Neuron (in vitro differentiated cells): Measurements from ENCODE around the gene IFI16.

Experiments used
- H2AFZ ChIP-seq: one replicate; pipeline ENCODE4 v1.6.1; 2013; ENCODE audit warnings: low read depth, mild to moderate bottlenecking, inconsistent platforms, low read length, moderate library complexity
- H3K27me3 ChIP-seq: one replicate; pipeline ENCODE4 v1.6.1; 2013; ENCODE audit warnings: low read length; ENCODE audit not compliant: insufficient read depth
- H3K36me3 ChIP-seq: one replicate; pipeline ENCODE4 v1.6.1; 2013; ENCODE audit warnings: low read length; ENCODE audit not compliant: insufficient read depth
- H3K4me1 ChIP-seq: one replicate; pipeline ENCODE4 v1.6.1; 2013; ENCODE audit warnings: low read length; ENCODE audit not compliant: insufficient read depth
- H3K4me3 ChIP-seq: 2 replicates; pipeline ENCODE4 v1.5.1; 2013; ENCODE audit warnings: mild to moderate bottlenecking, low read length, moderate library complexity
- H3K9me3 ChIP-seq: one replicate; pipeline ENCODE4 v1.6.1; 2013; ENCODE audit warnings: low read length

IFI16 gene

DNA sequence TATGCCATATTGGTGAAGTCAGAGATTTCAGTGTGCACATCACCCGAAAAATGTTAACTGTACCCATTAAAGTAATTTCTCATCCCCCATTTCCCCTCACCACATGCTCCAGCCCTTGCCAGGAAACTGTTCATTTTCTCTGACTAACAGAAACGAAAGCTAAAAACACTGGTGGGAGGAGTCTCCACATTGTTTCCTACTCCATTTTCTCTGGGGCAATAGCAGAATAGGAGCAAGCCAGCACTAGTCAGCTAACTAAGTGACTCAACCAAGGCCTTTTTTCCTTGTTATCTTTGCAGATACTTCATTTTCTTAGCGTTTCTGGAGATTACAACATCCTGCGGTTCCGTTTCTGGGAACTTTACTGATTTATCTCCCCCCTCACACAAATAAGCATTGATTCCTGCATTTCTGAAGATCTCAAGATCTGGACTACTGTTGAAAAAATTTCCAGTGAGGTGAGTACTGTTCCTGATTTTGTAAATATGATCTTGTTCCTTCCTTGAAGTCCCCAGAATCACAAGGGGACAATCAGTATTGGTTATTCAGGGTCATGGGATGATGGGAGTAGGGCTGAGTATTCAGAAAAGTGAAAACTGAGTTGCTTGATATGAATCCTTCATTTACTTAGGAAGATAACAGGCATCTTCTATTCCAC is at the start of gene IFI16:
TSS of gene IFI16 (plus strand) at position 204 of the 658 bp plus-strand sequence. CDS start 4,774 bp downstream, outside the sequence.
- Histone ChIP-seq H2AFZ (no peak within 1 kb of the TSS), H3K4me3 (peak within 1 kb of the TSS; percentile 37), H3K27me3 (no peaks in the 10 kb centered on the region), H3K9me3 (no peaks in the 10 kb centered on the region), H3K4me1 (peaks cover 5% of the 10 kb centered on the region), H3K36me3 (no peaks in the 10 kb centered on the region)

DNA sequence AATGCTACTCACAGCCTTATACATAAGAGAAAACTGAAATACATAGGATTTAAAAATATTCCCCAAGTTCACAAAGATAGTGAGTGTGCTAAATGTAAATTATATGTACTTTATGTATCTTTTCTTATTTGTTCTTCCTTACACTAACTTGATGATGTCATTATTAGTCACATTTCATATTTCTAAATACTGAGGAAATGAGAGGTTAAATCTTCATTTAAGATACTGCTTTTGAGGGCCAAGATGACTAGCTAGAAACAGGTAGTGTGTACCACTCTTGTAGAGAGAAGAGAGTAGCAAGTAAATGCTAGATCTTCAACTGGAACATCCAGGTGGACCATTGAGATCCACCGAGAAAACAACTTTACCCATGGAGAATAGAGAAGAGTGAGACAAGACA is 48.5 kb upstream of the IFI16 start:
- Histone ChIP-seq H2AFZ (no peak overlapping the region), H3K36me3 (no peaks in the 10 kb centered on the region), H3K4me1 (no peaks in the 10 kb centered on the region), H3K9me3 (no peaks in the 10 kb centered on the region), H3K4me3 (no peak overlapping the region), H3K27me3 (no peaks in the 10 kb centered on the region)

DNA sequence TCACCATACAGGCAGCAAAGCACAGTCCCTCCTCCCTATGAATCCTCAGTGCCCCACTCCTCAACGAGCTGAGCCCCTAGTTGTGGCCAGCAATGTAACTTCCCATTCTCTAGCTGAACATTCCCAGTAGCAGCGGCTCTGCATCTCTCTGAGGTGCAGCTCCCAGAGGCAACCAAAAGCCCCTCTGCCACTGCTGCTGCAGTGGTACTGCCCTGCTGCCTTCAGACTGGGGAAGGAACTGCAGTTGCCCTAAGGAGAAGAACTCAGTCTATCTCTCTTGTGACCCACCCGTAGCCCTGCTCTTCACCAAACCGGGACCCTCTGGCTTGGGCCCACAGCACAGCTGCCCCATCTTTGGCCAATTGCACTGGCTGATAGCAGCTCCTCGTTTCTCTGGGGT is 46.7 kb upstream of the IFI16 start:
- Histone ChIP-seq H3K4me3 (no peak overlapping the region), H3K36me3 (no peaks in the 10 kb centered on the region), H2AFZ (no peak overlapping the region), H3K27me3 (no peaks in the 10 kb centered on the region), H3K4me1 (no peaks in the 10 kb centered on the region), H3K9me3 (no peaks in the 10 kb centered on the region)

DNA sequence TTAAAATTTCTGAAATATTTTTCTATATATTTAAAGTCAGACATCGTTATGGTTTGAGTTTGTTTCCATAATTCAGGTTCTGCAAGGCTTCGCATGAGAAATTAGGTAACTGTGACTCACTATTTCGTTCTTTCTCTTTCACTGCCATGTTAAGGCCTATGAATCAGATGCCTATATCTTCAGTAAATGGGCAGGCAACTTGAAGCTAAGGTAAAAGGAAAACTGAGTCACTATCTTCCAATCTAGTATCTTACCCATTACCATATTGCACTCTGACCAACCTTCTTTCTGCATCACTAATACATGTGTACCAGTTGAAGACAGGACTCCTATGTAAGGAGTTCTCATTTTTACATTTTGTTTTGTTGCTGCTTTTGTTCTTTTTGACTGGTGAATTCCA is 40.5 kb upstream of the IFI16 start:
- no peak overlapping the region for H2AFZ ChIP-seq
- H3K36me3 ChIP-seq, result no peaks in the 10 kb centered on the region
- H3K4me3 ChIP-seq, result no peak overlapping the region
- no peaks in the 10 kb centered on the region for H3K27me3 ChIP-seq
- H3K9me3 ChIP-seq, result no peaks in the 10 kb centered on the region
- no peaks in the 10 kb centered on the region for H3K4me1 ChIP-seq

DNA sequence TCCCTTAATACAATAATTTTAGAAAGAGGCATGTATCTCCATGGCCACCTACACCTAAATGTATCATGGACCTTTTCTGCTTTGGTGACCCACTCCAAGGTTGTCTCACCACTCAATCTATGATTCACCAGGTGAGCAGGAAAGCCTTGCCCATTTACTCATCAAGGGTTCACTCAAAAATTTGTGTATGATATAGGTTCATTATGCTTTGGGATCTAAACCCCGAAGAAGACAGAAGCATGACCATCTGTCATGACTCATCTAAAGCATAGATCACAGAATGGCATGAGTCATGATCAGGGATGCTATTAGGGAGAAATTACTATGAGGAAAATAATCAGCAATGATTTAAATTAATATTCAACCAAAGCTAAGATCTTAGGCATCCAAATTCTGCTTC is 39.9 kb upstream of the IFI16 start:
- no peak overlapping the region for H2AFZ ChIP-seq
- no peaks in the 10 kb centered on the region for H3K9me3 ChIP-seq
- H3K27me3 ChIP-seq, result no peaks in the 10 kb centered on the region
- no peaks in the 10 kb centered on the region for H3K36me3 ChIP-seq
- H3K4me1 ChIP-seq, result no peaks in the 10 kb centered on the region
- no peak overlapping the region for H3K4me3 ChIP-seq

DNA sequence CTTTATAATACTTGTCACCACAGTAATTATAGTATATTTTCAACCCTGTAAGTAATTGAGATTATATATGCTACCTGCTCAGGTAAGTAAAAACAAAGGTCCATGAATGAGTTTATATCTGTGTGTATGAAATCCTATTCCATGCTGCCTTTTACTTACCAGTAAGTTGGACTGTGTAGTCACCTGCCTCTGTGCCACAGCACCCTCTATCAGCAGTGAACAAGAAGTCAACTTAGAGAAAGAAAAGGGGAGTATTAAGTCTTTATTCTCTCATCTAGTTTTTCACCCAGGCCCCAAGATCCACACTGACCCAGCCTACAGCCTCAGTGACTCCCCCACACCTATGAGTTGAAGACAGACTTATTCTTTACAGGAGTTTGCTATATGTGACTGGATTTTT is 36.9 kb upstream of the IFI16 start:
- H3K4me3 ChIP-seq, result no peak overlapping the region
- no peaks in the 10 kb centered on the region for H3K9me3 ChIP-seq
- peaks cover 9% of the 10 kb centered on the region for H3K4me1 ChIP-seq
- H3K36me3 ChIP-seq, result no peaks in the 10 kb centered on the region
- H3K27me3 ChIP-seq, result no peaks in the 10 kb centered on the region
- no peak overlapping the region for H2AFZ ChIP-seq

DNA sequence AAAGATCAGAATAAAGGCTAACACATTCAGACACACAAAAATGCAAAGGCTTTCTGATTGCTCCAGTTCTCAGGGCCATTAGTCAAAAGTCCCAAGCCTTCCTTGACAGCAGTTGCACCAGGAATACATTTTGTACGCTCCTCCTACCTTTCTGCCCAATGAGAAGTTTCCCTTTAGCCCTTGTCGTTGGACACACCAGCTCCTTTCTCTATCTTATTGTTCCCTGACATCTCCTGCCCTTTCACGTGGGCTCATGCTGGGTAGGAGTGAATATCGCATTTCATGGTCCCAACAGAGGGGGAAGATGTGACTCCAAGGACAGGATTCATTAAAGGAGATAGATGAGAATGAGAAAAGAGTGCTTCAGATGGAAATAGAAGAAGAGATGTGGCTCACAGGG is 33.5 kb upstream of the IFI16 start:
- Histone ChIP-seq H2AFZ (no peak overlapping the region), H3K9me3 (no peaks in the 10 kb centered on the region), H3K4me3 (no peak overlapping the region), H3K36me3 (no peaks in the 10 kb centered on the region), H3K4me1 (peaks cover 9% of the 10 kb centered on the region), H3K27me3 (no peaks in the 10 kb centered on the region)

DNA sequence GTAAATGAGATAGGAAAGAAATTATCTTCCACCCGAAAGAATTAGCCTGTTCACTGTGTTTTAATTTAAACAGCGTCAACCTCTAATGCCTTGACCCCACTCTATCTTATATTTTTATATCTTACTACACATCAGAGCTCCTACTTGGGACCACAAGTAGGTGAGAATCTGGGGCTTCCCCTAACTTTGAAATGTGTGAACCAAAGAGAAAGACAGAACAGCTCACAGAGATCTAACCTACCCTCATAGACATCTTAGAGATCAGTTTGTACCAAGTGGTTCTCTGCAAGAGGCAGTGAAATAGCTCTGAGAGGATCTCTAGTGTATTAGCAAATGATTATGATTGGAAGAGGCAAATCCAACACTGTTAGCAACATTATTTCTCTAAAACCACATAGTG is 31.0 kb upstream of the IFI16 start:
- Histone ChIP-seq H3K36me3 (no peaks in the 10 kb centered on the region), H2AFZ (no peak overlapping the region), H3K9me3 (no peaks in the 10 kb centered on the region), H3K4me1 (peaks cover 9% of the 10 kb centered on the region), H3K4me3 (no peak overlapping the region), H3K27me3 (no peaks in the 10 kb centered on the region)

DNA sequence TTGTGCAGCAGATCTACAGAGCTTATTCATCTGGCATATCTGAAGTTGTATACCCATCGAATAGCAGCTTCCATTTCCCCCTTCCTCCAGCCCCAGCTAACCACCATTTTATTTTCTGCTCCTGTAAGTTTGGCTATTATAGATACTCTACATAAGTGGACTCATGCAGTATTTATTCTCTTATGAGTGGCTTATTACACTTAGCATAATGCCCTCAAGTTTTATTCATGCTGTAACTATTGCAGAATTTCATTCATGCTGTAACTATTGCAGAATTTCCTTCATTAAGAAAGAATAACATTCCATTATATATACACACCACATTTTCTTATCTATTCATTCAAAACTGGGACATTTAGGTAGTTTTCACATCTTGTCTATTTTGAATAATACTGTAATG is 30.5 kb upstream of the IFI16 start:
- Histone ChIP-seq H3K36me3 (no peaks in the 10 kb centered on the region), H3K4me3 (no peak overlapping the region), H3K9me3 (no peaks in the 10 kb centered on the region), H3K27me3 (no peaks in the 10 kb centered on the region), H2AFZ (no peak overlapping the region), H3K4me1 (peaks cover 9% of the 10 kb centered on the region)

DNA sequence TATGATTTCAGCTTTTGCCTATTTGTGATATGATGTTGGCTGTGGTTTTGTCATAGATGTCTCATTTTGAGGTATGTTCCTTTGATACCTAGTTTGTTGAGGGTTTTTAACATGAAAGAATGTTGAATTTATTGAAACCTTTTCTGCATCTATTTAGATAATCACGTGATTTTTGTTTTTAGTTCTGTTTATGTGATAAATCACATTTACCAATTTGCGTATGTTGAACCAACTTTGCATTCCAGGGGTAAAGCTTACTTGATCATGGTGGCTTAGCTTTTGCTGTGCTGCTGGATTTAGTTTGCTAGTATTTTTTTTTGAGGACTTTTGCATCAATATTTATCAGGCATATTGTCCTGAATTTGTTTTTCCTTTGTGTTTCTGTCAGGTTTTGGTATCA is 26.5 kb upstream of the IFI16 start:
- Histone ChIP-seq H3K4me1 (no peaks in the 10 kb centered on the region), H2AFZ (no peak overlapping the region), H3K27me3 (no peaks in the 10 kb centered on the region), H3K36me3 (no peaks in the 10 kb centered on the region), H3K9me3 (no peaks in the 10 kb centered on the region), H3K4me3 (no peak overlapping the region)

DNA sequence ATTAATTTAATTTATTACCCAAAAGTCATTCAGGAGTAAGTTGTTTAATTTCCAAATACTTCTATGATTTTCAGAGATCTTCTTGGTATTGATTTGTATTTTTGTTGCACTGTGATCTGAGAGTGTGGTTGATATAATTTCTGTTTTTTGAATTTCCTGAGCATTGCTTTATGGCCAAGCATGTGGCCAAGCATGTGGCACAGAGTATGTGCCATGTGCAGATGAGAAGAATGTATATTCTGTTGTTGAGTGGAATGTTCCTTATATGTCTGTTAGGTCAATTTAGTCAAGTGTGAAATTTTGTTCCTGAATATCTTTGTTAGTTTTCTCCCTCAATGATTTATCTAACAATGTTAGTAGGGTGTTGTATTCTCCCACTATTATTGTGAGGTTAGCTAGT is 25.3 kb upstream of the IFI16 start:
- Histone ChIP-seq H3K27me3 (no peaks in the 10 kb centered on the region), H3K4me3 (no peak overlapping the region), H3K4me1 (no peaks in the 10 kb centered on the region), H3K36me3 (no peaks in the 10 kb centered on the region), H3K9me3 (no peaks in the 10 kb centered on the region), H2AFZ (no peak overlapping the region)

DNA sequence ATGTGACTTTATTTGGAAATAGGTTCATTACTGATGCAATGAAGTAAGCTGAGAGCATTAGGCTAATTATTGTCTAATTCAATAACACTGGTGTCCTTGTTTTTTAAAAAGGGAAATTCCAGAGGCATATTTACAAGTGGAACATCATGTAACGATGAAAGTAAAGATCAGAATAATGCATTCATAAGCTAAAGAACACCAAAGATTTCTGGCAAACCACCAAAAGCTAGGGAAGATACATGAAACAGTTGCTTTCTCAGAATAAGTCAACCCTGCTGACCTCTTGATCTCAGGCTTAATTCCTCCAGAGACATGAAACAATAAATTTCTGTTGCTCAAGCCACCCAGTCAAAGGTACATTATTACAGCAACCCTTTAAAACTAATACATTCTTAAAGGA is 20.3 kb upstream of the IFI16 start:
- Histone ChIP-seq H3K4me3 (no peak overlapping the region), H2AFZ (no peak overlapping the region)

DNA sequence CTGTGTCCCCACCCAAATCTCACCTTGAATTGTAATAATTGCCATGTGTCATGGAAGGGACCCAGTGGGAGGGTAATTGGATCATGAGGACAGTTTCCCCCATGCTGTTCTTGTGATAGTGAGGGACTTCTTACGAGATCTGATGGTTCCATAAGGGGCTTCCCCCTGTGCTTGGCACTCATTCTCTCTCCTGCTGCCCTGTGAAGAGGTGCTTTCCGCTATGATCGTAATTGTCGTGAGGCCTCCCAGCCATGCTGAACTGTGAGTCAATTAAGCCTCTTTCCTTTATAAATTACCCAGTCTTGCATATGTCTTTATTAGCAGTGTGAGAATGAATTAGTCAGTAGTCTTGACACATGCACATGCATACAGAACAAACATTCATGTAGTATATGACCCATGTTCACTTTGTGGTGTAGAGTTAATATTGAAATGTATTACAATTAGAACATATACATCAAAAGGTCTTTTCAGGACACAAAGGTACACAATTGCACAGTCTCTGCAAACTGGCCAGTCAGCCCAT is 16.9 kb upstream of the IFI16 start:
- no peaks in the 10 kb centered on the region for H3K4me1 ChIP-seq

More for the DNA sequence above, 20.3 kb upstream of the IFI16 start:
- Histone ChIP-seq H3K27me3 (no peaks in the 10 kb centered on the region), H3K9me3 (no peaks in the 10 kb centered on the region), H3K4me1 (no peaks in the 10 kb centered on the region), H3K36me3 (no peaks in the 10 kb centered on the region)

DNA sequence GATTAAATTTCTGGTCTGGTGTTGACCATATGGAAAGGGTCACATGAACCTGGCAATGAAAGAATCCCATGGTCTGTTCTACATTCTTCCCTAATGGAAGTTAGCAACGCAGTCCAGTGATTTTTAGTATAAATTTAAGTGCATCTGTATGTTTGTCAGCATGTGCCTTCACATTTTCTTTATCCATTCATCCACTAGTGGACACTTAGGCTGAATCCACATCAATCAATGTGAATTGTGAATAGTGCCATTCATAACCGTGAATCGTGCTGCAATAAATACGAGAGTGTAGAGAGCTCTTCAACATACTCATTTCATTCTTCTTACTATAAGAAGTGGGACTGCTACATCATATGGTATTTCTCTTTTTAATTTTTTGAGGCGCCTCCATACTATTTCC is 12.7 kb upstream of the IFI16 start:
- Histone ChIP-seq H3K4me3 (no peak overlapping the region), H3K4me1 (peaks cover 12% of the 10 kb centered on the region), H3K27me3 (no peaks in the 10 kb centered on the region), H3K36me3 (no peaks in the 10 kb centered on the region), H3K9me3 (no peaks in the 10 kb centered on the region), H2AFZ (no peak overlapping the region)

More for the DNA sequence above, 16.9 kb upstream of the IFI16 start:
- Histone ChIP-seq H3K36me3 (no peaks in the 10 kb centered on the region), H2AFZ (no peak overlapping the region), H3K4me3 (no peak overlapping the region), H3K9me3 (no peaks in the 10 kb centered on the region), H3K27me3 (no peaks in the 10 kb centered on the region)
